GM21447 (cell line): ENCODE results near the gene ARHGAP8.

Experiments
- ATAC-seq: cut with Tn5 transposase; IDR thresholded peaks from one replicate; pipeline ENCODE4 v1.9.1; 2021; ENCODE audit not compliant: unreplicated experiment

The ARHGAP8 gene

DNA sequence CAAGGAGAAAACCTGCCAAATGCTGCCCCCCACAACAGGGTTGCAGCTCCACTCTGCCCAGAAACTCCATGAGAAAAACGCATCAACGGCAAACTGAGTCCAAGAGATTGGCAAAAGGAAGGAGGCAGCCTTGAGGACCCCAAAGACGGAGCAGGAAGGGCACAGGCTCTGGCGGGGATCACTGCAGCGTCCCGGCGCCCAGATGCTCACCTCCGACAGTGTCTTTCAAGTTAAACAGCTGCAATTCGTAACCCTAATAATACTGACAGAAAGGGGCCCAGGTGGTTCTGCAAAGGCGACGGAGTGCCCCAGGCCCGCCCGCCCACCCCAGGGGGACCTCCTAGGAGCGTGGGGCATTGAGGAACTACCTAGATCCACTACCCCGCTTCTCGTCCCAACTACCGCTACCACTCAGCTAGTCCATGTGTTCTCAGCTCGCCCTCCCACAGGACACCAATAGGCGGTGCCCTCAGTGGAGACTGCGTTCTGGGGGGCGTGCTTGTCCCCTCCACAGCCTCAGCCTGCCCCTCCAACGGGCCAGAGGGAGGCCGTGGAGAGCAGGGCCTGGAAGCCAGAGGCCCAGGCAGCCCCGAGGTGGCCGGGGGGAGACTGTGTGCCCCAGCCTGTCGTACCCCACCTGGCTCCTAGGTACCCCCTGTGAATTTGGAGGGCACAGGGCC is 130.0 kb downstream of the ARHGAP8 start:
- ATAC-seq = no peak

DNA sequence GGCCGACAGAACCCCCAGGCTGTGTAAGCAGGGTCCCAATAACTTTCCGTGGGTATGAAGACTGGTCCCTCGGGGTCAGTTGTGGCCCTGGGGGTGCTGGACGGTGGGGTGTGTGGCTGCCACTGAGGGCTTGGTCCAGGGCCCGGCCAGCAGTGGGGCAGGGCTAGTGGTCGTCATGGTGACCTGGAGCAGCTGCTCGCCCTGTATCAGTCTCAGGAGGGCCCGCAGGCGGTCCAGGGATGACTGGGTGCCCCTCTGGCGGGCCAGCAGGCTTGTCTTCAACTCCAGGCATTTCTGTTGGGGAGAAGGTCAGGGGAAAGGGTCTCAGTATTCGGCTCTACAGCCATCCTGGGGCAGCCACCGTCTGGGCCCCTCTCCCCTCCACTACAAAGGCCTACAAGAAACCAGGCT is 130.6 kb downstream of the ARHGAP8 start:
- ATAC-seq = no peak

DNA sequence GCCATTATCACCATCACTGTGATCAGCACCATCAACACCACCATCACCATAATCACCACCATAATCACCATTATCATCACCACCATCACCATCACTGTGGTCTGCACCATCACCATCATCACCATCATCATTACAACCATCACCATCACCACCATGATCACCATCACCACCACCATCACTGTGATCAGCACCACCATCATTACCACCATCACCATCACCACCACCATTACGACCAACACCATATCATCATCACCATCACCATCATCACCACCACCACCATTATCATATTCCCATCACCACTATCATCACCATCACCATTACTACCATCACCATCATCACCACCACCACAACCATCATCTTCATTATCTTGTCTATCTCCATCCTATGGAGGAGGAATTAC is 132.2 kb downstream of the ARHGAP8 start:
- ATAC-seq = no peak

DNA sequence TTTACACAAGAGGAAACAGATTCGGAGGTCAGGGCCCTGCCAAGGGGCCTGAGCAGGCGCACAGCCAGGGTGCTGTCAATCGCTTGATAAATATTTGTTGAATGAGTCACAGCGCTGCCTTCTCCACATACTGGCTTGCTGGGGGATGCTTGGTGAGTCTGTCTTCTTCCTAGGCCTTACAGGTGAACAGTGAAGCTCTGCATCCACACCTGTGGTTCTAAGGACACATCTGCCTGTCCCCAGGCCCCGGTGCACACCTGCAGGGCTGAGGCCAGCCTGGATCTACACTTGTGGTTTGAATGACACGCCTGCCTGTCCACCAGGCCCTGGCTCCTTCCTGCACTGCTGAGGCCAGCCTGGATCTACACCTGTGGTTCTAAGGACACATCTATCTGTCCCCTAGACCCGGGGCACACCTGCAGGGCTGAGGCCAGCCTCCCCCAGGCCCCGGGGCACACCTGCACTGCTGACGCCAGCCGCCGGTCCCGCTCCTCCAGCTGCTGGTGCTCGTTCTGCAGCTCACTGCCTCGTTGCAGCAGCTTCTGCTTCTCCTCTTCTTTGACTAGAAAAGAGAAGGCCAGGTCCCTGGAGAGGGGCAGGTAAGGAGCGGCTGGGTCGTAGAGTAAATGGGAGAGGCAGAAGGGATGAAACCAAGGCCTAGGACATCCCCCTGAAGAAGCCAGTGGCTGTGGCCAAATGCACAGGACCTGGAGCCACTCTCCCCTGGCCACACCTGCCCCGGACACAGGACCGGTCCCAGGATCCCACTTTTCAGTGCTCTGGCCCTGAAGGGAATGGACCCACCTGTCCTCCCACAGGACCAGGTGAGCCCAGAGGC is 132.8 kb downstream of the ARHGAP8 start:
- no peak for ATAC-seq

DNA sequence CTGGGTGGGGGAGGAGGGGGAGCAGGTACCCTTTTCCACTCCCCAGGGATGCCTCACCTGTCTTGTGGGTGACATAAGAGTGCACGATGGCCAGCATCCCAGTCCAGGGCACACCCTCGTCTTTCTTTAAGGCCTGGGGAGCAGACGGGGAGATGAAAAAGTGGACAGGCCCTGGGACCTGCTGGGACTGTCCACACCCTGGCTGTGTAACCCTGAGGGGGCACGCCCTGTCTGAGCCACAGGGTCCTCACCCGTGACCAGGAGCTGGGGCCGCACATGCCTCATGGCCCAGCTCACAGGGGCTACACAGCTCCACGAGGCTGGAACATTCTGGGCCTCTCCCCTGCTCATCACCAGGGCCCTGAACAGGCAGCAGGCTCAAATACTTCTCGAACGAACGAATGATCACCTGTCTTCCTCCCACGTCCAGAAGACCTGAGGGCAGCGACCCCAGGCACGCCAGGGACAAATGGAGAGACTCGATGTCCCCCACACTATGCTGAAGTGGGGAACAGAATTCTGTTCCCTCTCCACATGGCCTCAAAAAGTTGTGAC is 133.5 kb downstream of the ARHGAP8 start:
- ATAC-seq = no peak

DNA sequence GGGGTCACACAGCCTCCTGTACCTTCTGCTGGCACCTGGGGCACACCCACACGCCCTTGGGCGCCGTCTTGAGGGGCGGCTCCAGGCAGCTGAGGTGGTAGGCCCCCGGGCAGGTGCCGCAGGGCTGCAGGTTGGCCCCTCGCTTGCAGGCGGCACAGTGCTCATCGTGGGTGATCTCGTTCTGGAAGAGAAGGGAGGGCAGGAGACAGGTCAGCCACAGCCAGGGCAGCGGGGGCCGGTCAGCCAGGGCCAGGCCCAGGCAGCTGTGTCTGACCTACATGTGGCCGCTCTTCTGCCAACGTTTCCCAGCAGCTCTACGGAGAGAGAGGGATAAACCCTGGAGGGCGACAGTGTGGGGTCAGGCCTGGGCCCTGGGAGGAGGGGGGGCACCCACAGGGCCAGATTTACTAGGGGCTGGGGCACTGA is 135.6 kb downstream of the ARHGAP8 start:
- no peak for ATAC-seq

DNA sequence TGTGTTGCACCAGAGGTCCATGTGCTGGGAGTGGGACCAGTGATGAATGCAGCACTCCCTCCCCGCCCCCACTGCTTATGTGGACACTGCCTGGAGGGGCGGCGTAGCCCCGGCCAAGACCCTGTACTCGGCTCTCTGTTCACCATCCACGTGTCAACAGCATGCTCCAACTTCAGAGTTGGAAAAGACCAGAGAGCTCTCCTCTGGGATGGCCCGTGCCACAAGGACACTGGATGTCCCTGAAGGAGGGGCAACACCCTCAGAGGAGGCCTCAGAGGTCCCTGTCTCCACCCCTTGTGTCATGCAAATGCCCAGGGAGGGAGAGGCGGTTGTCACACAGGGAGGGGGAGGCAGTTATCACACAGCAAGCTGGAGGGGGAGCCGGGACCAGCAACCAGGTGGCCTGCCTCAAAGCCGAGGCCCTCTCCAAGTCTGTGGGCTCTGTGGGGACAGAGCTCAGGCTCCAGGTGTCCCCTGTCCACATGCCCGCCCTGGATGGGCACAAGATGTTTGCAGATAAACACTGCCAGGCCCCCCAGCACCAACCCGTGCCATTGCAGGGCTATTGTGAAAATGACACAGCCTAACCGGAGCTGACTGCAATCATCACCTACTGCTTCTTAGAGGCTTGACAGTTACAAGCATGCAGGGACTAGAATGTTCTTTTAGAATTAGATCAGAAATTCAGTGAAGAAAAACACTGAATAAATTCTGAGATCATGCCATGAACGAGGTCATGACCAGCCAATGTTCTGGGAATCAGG is 136.3 kb downstream of the ARHGAP8 start:
- ATAC-seq = no peak

DNA sequence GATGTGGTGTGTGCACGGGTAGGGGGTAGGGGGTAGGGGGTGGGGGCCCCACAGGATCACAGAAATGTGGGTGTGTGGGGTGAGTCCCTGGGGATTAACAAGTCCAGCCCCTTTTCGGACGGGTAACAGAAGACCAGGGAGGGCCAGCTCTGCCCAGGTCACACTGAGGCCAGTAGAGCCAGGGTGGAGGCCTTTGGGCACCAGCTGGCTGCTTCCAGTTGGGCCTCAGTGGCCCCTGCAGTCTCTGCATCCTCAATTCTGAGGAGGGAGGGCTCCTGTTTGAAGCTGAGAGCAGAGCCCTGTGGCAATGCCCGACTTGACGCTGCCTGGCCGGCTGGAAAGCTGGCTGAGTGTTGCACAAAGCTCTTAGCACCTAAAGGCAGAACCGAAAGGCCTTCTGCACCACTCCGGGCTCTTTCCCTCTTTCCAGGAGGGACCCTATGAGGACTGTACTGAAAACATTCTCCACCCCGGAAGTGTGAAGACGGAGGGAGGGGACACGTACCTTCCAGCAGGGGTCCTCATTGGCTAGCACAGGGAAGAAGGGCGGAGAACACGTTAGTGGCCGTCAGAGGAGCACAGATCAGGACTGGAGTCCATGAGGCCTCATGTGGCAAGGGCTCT is 137.0 kb downstream of the ARHGAP8 start:
- no peak for ATAC-seq

DNA sequence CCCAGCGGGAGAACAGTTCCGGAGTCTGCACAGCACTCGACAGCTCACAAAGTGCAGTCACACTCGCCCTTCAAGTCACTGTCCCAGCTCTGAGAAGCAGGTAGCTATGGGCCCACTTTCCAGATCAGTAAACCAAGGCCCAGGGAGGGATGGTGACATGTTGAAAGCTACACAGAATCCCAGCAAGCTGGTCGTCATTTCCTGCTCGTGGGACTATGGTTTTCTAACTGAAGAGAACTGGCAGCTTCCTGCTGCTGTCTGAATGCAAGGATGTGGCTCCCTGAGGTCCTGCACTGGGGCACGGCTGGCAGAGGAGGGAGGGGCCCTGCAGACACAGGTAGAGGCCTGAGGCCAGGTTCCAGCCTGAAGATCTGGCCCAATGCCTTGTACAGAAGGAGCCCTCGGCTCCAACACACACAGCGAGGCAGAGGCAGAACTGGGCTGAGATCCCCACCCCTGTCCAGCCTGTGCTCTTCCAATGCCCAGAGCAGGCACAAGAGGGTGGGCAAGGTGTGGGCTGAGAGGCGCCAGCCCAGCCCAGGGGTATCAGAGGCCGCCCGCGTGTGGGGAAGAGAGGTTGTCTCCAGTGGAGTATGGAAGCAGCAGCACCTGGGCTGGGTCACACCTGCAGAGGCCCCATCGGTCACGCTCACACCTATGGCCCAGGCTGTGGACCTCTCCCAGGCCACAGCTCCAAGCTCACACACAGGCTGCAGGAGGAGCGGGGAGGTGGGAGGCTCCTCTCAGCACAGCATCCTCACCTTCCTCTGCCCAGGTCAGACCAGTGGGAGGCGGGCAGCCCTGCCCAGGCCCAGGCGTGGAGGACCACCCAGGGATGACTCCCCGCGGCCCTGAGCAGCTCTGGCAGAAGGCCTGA is 138.3 kb downstream of the ARHGAP8 start:
- no peak for ATAC-seq

DNA sequence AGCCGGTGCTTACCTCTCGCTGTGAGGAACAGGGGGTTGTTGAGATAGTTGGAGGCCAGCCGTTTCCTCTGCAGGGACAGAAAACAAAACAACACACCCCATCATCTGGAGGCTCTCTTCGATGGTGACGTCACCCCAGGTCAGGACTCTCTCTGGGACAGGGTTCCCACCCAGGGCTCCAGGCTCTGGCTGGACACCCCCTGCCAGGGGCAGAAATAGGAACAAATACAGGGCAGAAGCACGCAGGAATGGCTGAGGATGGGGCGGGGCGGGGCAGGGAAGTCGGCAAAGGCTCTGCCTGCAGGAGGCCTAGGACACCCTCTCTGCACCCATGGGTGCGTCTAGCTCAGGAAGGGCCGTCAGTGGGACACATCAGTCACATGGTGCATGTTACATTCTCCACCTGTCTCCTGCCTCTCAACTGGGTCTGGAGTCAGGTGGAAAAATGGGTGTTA is 138.9 kb downstream of the ARHGAP8 start:
- ATAC-seq = no peak

DNA sequence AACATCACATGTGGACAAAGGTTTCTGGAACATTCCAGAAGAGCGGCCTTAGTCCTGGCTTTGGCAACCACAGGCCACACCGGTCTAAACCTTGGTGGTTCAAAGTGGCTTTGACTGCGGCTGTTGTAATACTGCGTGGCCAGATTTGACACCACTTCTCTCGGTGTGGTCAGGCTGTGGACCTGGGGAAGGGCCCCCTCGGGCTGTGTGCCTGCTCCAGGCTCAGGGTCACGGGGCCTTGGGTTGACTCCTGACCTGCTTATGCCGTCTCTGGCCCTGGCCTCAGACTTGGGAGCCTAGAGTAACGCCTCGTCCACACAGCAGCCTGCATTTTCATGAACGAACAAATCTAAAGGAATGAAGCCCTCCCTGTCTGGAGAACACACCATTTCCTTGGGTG is 139.4 kb downstream of the ARHGAP8 start:
- no peak for ATAC-seq

DNA sequence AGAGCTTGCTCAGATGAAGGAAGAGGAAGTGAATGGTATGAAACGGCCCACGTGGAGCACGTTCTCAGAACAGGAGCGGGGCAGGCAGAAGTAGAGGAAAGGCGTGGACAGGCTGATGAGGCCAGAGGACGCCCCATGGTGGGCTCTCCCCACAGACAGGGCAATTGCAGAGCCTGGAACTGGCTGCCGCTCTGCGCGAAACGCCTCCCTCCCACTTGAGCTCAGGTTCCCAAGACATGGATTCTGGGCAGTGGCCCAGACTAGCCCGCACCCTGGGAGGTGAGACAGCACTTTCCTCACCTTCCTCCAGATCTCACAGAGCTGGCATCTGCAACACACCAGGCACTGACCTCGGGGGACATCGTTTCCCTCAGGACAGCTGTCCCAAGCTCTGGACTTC is 139.9 kb downstream of the ARHGAP8 start:
- no peak for ATAC-seq

DNA sequence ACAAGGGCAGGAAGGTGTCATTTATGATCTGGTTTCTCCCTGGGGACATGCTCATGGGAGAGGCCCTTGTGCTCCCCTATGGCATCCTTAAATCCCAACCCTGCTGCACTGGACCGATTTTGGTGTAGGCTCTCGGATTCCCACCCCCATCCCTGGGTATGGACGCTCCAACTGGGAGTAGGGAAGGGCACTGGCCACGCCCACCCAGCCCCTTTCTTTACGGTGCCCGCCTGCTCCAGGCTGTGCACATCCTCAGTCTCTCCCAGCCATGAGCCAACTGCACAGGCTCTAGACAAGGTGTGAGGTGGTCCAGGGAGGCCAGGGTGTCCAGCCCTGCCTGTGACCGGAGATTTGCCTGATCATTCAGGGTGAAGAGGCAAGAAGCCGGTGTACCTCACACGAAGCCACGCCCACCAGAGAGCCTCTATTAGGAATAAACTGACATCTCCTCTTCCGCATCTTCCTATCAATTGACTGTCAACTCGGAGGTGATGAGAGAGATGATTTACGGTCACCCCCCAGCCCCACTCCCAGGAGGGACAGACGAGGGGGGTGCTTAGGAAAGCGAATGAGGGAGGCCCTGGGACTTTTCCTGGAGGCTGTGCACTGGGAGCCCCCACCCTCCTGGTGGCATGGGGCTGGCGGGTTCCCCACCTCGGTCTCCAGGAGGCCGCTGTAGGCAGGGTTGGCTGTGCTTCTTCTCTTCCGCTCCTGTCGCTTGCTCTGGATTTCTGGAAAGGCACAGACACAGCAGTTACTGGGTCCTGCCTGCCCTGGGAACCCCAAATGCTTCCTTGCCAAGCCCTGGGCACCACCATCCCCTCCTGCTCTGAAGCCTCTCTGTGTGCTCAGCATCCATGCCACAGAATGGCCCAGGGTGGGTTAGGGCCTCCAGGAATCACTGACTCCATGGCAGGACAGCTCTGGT is 140.7 kb downstream of the ARHGAP8 start:
- ATAC-seq = no peak

DNA sequence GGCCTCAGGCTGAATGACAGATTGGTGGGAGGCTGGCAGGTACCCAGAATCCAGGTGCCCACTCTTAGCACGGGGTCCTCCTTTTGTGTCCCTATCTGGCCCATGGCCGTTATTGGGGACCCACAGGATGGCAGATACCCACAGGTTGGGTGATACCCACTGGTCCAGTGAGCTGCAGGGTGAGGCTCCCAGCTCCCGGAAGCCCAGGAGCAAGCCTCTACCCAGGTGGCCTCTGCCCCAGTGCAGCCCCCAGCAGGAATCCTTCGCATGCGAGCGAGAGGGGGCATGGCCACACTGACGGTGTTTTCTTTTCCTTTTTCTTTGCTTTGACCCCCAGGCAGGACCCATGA is 141.3 kb downstream of the ARHGAP8 start:
- ATAC-seq = no peak

DNA sequence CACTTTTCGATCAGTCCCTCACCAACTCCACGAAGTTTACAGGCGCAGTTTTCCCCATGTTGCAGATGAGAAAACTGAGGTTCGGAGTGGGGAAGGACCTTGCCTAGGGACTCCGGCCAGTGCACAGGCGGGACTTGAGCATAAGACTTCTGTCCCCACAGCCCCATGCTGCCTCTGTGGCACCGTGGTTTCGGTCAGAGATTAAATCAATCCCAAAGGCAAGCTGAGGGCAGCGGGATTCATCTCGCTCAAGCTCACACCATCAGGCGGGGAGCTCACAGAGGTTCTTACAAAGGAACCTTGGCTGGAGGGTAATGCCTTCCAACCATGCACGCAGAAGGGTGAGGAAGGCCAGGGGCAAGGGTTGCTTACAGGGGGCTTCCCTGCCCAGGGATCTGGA is 141.9 kb downstream of the ARHGAP8 start:
- no peak for ATAC-seq

DNA sequence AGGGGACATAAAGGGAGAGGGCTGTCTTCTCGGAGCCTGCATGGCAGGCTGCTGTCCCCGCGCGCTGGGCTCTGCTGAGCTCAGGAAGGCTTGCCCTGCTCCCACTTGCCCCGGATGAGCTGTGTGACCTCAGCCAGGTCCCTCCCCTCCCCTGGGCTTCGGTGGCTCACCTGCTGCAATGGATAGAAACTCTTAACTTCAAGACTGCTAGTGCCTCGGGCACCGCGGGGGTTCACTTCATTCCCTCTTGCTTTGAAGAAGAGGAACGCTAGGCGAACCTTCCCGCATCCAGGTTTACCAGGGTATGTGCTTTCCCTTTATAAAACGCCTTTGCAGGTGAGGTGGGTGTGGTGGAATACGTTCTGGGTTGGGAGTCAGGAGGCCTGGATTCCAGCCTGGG is 142.4 kb downstream of the ARHGAP8 start:
- no peak for ATAC-seq

DNA sequence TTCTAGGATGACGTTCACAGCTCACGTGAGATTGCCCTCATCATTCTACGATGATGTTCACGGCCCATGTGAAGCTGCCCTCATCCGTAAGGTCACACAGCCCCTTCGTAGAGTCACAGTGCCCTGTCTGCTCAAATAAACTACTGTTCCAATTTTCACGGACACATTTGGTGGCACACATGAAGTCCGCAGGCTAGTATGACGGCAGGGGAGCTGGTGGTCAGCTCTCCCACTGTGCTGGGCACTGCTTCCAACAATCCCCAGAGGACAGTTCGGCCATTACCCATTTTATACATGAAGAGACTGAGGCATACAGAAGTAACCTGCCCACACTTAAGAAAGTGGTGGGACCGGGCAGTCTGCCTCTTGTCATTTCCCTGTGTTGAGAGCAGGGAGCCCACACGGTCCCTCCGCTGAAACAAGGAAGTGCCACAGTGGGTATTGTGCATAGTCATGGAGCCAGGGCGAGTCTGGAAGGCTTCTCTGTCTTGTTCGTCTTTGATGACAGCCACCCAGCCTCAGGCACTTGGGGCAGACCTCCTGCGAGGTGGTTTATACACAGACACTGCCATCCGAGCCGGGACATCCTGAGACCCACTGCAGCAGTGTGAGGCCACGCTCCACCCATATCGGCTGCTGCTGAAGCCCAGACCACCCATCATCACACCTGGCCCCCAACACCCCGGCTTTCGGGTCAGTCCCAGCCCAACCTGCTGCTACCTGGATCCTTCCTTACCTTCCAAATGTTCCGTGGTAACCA is 143.1 kb downstream of the ARHGAP8 start:
- ATAC-seq = no peak

DNA sequence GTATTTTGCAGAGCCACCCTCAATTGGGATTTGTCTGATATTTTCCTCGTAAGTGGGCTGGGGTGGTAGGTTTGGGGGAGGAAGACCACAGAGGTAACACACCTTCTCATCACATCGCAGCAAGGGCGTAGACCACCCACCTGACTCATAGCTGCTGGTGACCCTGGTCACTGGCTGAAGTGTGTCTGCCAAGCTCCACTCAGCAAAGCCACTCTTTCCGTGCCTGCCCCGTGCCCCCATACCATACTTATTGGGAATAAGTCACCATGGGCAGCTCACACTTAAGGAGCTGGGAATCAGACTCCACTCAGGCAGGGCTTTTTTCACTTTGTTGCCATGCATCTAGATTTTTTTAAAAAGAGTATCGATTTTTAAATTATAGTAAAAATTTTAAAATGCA is 145.9 kb downstream of the ARHGAP8 start:
- no peak for ATAC-seq
